GM19452 (cell line): ENCODE results near the gene MEG3.

Experiments
- ATAC-seq: cut with Tn5 transposase; IDR thresholded peaks from one replicate; pipeline ENCODE4 v1.9.1; 2021; ENCODE audit not compliant: unreplicated experiment

The MEG3 gene

DNA sequence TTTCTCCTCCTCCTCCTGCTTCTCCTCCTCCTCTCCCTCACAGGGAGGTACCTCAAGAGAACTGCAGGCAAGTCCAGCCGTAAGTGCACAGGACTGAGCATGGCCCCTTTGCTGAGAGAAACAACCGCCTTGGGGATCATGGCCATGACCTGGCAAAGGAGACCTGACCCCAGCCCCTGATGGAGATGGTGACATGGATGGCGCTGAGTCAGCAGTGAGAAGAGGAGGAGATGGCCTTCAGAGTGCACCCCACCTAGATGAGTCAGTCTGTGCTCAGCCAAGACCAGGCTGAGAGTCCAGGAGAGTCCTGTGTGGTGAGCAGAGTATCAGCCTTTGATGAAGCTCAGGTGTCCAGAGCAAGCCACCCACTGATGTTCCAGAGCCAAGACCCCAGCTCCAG is 36.4 kb downstream of the MEG3 start:
- no peak for ATAC-seq

DNA sequence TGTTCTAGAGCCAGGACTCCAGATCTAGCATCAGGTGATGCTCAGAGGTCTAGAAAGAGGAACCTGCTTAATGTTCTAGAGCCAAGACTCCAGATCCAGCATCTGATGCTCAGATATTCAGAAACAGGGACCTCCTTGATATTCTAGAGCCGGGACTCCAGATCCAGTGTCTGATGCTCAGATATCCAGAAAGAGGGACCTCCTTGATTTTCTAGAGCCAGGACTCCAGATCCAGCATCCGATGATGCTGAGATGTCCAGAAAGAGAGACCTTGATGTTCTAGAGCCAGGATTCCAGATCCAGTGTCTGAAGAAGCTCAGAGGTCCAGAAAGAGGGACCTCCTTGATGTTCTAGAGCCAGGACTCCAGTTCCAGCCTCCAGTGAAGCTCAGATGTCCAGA is 36.9 kb downstream of the MEG3 start:
- no peak for ATAC-seq

DNA sequence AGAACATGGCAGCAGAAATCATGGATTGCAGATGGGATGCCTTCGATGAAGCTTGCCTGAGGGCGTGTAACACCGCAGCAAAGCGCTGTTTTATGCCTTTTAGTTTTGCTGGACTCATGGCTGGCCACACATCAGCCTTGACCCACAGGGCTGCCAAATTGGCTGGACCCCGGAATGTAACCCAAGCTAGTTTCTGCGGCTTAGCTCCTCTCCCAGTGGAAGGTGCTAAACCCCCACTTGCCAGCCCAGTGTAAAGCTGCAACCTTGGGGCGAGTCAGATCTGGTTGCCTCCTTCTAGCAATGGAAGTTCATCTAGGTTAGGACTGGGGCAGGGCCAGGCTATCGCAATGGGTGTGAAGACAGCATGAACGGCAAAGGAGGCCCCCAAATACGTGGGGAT is 38.3 kb downstream of the MEG3 start:
- ATAC-seq = no peak

DNA sequence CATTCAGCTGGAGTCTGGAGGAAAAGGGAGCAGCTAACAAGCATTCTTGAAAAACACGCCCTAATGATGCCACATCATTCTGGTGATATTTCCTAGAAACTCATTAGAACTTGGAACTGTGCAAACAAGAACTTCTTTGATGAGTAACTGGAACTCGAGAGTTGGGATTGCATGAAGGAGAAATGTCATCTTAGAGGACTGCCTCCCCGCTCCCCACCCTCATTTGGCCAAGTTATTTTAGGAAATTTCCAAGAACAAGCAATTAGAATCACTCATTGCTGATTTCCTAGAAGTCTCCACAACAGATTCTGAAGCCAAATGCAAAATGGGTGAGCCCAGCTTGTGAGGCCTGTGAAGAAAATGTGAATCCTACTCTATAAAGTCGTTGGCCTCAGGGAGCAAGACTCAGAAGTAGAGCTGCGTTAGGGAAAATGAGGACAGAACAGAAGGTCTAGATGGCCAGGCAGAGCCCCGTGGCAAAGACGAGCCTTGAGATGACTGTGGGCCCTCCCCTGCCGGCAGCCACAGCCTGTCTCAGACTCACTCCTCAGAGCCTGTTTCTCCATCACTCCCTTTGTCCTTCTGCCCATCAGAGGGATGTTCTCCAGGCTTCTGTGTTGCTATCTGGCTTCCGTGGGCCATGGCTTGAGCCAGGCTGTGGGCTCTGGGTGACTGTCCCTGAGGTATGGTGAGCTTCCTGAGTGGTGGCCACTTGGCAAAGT is 39.2 kb downstream of the MEG3 start:
- ATAC-seq = no peak

DNA sequence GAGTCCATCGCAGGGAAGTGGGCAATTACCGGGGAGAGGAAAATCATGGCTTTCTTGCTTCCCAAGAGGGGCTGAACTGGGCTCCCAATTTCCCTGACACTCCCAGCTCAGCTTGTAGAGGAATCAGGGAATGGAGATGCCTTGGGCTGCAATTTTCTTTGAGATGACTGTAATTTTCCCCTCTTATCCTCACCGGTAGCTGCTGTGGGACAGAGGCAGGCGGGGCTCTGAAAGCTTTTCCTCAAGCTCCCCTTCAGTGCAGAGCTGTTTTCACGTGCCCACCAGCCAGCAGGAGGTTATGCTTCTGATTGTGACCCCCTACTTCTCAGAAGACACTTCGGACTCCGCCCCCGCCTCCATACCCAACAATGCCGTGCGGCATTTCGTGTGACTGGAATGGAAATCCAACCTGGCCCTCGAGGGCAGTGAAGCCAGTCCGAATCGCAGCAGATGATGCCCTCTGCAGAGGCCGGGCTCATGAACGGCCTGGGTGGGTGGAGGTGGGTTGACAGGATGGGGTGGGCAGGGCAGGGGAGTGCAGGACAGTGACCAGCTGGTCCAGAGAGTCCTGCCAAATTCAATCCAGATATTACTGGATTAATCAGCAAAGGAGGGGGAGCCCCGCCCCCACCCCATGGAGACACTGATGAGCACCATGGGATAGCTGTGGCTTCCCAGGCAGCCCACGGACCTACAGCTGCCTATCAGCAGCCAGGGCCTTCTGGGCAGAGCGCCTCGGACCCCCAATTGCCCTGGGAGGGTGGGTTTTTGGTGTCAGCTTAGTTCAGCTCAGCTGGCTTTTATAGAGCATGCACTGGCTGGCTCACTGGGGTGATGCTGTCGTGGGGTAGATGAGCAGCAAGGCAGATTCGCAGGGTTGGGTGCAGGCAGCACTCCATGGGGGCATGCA is 40.0 kb downstream of the MEG3 start:
- ATAC-seq = no peak

DNA sequence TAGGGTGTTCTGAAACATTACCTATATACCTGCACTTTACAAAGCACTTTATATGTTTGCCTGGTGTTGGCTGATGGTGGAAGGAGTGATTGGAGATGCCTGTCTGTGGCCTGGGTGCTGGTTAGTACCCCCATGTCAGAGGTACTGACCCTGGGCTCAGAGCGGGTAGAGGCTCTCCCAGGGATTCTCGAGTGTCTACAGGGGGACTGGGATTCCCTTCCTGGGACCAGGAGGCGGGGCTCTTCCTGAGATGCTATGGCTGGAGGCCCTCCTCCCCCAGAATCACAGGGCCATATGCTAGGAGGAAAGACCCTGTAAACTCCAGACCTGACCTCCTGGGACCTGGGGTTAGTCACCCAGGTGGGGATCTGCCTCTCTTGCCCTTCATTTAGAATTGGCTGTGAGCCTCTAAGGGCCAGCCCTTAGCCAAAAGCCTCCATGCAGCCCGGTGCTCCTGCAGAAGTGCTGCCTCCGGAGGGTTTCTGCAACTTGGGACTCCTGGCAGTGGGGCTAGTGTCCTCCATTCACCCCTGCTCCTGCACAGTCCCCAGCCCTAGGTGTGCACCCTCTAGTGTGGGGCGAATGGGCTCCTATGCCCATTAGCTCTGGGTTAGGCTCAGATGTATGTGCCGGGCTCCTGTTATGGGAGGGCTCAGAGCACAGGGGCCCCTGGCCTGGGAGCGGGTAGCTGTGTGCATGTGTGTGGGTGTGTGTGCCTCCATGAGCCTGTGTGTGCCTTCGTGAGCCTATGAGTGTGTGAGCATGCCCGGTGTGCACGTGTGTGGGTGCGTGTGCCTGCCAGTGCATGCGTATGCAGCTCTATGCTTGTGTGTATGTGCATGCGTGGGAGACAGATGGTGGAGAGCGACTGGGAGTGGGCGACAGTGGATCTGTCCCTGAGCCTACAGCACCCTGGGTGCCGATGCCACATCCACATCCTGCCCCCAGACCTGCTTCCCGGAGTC is 41.0 kb downstream of the MEG3 start:
- no peak for ATAC-seq

DNA sequence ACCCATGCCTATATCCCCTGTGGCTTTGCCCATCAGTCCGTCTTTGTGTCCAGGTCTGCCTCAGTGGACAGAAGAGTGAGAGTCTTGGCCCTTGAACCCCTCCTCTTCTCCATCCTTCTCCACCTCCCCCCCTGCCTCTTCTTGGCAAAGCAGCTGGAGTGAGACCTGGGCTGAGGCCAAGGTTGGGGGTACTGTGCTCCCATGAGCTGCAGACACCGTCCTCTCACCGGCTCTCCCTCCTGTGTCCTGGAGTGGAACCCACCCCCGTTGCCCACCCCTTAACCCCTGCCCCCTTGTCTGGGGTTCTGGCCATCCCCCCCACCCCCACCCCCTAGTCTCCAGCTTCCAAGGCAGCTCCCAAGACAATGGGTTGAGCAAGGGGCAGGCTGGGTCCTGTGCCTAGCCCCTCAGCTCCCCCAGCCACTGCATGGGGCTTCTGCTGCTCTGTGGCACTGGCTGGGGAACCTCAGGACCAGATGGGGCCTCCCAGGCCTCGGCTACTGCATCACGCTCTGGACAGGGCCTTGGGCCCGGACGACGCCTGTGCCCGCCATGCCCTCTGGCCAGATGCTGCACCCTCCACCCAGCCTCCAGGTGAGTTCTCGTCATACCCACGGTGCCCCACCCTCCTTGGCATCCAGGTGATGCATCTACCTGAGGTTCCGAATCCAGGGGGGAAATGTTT is 41.9 kb downstream of the MEG3 start:
- ATAC-seq = no peak

DNA sequence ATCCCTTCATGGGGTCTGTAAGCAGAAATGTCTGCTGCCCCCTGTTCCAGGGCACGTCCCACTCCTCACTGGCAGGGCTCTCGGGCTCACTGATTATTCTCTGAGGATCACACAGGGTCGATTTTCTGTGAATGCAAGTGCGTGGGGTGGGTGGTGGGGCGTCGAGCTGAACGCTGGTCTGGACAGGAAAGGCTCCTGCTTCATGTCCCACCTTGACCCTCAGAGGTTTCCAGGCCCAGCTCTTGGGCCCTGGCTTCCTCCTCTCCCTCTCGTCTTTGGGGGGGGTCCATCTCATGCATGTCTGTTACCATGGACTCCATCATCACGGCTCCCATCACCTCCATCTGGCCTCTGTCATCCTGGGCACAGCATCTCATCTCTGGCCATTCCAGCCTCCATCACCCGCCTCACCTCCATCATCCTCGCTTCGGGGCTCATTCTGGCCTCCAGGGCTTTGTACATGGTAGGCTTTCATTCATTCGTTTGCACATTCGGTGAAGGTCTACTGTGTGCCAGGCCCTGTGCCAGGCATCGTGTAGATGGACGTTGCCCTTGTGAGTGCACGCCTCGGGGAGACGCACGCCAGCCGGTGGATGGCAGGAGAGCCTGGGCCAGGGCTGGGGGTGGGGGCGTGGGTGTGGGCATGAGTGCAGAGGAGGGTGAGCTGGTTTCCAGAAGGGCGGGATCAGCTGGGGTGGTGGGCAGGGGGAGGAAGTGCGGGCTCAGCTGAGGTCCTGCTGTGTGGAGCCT is 42.9 kb downstream of the MEG3 start:
- no peak for ATAC-seq

DNA sequence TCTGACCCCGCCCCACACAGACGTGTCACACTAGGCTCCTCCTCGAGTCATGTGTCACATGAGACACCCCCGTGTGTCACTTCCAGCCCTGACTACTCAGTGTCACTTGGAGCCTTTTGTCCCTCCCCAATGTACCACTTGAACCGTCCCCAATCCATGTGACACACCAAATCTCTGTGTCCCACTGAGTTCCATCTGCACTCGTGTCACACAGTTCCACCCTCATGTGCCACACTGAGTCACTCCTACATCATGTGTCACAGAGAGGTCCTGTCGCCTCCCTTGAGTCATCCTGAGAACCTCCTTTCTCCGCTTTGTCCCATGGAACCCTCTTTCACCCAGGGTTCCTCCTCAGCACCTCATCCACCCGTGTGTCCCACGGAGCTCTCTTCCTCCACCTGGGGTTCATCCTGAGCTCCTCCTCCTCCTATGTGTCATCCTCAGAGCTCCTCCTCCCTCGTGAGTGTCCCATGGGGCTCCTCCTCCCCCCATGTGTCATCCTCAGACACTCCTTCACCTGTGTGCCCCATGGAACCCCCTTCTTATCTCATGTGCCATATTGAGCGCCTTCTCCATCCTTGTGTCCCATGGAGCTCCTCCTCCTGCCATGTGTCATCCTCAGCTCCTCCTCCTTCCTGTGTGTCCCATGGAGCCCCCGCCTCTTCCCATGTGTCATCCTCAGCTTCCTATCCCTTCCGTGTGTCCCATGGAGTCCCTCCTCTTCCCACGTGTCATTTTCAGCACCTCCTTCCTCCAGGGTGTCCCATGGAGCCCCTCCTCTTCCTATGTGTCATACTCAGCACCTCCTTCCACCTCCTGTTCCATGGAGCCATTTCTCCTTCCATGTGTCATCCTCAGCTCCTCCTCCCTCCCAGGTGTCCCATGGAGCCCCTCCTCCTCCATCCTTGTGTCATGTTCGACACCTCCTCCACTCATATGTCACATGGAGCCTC is 45.6 kb downstream of the MEG3 start:
- no peak for ATAC-seq

DNA sequence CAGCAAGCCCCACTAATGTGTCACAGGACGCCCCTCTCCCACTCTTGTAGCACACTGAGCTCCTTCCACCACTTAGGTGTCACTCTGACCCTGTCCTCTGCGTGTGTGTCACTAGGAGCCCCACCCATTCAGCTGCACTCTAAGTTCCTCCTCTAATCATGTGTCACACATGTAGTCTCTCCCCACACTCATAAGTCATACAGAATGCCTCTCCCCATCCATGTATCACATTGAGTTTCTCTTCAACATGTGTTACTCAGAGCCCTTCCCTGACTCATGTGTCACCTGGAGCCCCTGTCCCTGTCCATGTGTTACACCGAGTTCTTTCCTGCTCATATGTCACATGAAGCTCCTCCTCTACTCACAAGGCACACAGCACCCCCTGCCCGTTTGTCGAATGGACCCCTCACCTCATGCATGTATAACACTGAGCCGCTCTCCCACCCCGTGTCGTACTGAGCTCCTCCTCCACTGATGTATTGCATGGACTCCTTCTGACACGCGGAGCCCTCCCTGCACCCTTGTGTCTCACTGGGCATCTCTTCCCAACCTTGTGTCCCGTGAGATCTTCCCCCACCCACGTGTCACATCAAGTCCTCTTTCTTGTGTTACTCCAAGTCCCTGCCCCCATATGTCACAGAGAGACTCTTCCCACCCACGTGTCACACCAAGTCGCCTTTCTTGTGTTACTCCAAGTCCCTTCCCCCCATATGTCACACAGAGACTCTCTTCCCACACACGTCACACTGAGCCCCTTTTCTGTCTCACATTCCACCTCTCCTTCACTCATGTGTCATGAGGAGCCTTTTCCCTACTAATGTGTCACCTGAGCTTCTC is 46.6 kb downstream of the MEG3 start:
- no peak for ATAC-seq

DNA sequence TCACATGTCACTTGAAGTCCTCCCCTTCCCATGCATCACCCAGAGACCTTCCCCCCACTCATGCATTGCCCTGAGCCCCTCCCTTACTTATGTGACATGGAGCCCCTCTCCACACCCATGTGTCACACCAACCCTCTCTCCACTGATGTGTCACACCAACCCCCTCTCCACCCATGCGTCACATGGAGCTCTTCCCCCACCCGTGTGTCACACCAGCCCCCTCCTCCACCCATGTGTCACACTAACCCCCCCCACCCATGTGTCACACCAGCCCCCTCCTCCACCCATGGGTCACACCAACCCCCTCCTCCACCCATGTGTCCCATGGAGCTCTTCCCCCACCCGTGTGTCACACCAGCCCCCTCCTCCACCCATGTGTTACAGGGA is 47.2 kb downstream of the MEG3 start:
- ATAC-seq = no peak

DNA sequence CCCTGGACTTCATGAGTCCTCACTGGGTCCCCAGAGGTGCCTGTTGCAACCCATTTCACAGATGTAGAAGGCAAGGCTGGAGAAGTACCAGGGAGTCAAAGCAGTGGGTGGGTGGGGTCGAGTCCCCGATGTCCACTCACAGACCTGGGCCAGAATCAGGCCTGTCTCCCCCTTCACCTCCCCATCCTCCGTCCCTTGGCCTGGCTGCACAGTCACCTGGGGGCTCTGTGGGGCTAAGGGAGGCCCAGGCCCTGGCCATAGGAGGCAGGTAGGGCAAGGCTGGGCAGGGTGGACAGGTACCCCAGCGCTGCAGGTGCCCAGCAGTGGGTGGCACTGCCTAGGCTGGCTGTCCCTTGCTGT is 48.1 kb downstream of the MEG3 start:
- ATAC-seq = no peak

DNA sequence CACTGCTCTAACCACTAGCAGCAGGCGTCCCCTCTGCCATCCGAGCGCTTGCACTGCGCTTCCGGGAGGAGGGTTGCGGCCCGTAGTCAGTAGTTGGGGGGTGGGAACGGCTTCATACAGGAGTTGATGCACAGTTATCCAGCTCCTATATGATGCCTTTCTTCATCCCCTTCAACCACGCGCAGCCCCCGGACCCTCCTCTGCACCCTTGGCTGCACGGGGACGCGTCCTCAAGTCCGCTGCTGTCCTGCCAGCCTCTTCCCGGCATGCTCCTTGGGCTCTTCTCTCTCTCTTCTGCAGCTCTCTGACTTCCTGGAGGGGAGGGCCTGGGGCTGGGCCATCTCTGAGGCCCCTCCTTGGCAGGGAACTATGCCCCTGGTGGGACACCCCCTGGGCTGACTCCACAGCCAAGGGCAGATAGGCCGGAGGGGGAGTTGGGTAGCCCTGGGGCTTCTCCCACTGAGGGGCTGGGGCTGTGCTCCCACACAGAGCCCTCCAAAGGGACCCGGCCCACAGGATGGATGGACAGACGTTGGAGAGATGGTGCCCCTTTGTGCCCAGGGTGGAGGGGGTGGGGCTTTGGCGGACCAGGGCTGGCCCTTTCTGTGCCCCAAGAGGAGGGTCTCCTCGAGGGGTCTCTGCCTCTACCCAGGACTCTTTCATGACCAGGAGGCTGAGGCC is 48.6 kb downstream of the MEG3 start:
- ATAC-seq = no peak

DNA sequence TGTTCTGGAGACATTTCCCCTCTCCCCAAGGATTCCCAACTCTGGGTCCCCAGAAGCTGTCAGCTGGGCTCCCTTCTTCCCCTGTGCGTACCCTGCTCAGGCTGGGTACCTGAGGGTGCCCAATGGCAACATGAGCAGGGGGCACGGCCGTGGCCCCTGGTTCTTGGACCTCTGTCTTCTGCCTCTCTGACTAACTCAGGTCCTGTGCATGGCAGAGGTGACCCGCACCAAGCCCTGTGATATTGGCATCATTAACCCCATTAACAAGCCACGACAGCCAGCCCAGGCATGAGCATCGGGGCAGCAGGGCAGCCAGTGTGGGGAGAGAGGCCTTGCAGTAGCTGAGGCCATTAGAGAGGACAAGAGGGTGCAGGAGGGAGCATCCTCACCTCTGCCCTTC is 49.2 kb downstream of the MEG3 start:
- no peak for ATAC-seq

DNA sequence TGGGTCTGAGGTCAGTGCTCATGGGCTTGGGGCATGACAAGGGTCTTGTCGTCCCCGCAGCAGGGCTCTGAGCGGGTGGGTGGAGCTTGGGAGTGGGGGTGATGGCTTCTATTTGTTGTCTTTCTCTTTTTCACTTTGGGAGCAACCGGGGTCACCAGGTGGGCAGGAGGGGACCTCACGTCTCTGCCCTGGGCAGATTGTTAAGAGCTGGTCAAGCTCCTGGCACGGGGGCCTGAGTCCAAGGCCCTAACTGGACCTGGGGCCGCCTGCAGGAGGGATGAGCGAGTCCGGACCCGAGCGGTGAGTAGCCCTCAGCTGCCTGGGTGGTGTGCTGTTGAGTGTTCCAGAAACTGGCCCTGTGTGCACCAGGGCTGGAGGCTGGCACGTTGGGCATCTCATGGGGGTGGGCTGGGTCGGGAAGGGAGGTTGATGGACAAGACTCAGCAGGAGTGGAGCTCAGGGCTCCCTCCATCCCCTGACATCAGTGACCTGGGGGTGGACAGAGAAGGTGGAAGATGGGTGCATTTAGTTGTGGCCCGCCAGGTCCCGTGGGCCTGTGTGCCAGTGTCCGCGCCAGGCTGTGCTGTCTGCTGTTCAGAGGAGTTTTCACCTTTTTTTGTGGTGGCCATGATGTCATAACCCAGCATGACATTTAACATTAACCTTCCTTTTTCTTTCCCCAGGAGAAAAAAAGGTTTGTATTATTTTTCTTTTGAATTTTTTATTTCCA is 50.1 kb downstream of the MEG3 start:
- no peak for ATAC-seq

DNA sequence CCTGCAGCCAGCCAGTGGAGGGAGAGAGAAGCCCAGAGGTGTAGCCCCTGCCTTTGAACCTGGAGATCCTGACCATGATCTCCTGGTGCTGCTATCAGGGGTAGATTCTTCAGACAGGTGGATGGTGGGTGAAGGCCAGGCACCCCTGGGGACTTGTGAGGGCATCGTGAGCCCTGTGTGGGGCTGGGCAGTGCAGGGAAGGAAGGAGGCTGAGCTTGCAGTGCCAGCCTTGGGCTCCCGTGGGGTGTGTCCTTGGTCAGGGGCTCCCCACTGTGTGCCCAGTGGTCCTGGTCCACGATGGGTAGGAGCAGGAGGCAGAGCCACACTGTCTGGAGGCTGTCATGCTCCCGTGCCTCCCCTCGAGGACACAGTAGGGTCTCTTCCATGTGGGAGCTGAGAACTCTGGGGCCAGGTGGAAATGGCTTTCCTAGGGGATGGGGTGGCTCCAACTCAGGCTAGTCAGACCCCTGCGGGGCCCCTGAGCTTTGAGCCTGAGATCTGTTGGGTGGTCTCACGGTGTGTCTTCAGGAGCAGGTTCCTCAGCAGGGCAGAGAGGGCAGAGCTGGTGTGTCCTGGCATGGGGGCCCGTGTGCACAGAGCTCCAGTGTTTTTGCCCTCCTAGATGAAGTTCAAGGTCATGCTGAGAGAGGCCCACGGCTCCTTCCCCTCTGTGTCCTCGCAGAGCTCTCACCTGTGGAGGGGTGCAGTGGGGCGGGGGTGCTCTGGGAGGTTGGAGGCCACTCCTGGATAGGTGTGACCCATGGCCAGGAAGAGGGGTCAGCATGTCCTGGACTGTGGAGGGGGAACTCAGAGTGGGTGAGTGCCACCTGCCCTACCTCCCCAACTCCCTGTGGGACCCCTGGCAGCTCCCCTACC is 52.6 kb downstream of the MEG3 start:
- no peak for ATAC-seq
